Measurements from ENCODE around the gene SEPTIN8. TPM values are rescaled to one million over a fixed set of nuclear protein-coding genes. Genes with fewer than 3 reads are reported as not detected.

Gene SEPTIN8
- total and polyA plus RNA-seq, 2 donors (not counting 1 experiment from before 2014, with no cell fraction given): 4.0 to 5.9 TPM

- Mint-ChIP-seq H3K9me3 (ENCODE audit: insufficient read depth) (no peaks in the 10 kb centered on the region), H3K27me3 (peaks cover 33% of the 10 kb centered on the region), H3K4me3 (peak overlapping the region; percentile 55), H3K4me1 (peaks cover 22% of the 10 kb centered on the region), H3K27ac (no peak overlapping the region)
- POLR2A ChIA-PET: no interaction called here
- DNase-seq: no peak
- H3K27ac ChIP-seq (ENCODE audit: low read length in 2 of 2): no peak overlapping the region
- H3K4me2 ChIP-seq (replicated peaks; ENCODE audit: low read depth, low read length, poor library complexity, severe bottlenecking): no peak overlapping the region
- peaks cover 0 to 5% (median 1%) of the 10 kb centered on the region in 3 donors for H3K9me3 ChIP-seq (ENCODE audit: control extremely low read depth in 1 of 3, control insufficient read depth in 2 of 3, insufficient read depth in 1 of 3, low read length in 2 of 3)
- no peak for TF ChIP-seq CTCF (IDR thresholded peaks at IDR 0.05)
- TF ChIP-seq EZH2 (IDR thresholded peaks at IDR 0.05; ENCODE audit: borderline replicate concordance, insufficient read depth, low read depth, low read length, poor library complexity, severe bottlenecking): no peak
- H3K4me1 ChIP-seq (ENCODE audit: control insufficient read depth in 2 of 2, insufficient read depth in 2 of 2, low read length in 2 of 2): peaks cover 24% of the 10 kb centered on the region in 2 donors
- H3K4me3 ChIP-seq (ENCODE audit: control extremely low read depth in 1 of 5, extremely low read depth in 1 of 5, insufficient read depth in 1 of 5, low read depth in 2 of 5, low read length in 4 of 5): no peak overlapping the region
- no peaks in the 10 kb centered on the region for H4K20me1 ChIP-seq (ENCODE audit: control insufficient read depth, insufficient read depth, low read length, poor library complexity, severe bottlenecking)
- no peak for ATAC-seq (ENCODE audit: low read depth)
- peaks cover 0 to 45% (median 28%) of the 10 kb centered on the region in 4 experiments for H3K27me3 ChIP-seq (replicated peaks in 1 of 4; ENCODE audit: control extremely low read depth in 1 of 4, control insufficient read depth in 3 of 4, insufficient read depth in 4 of 4, low read length in 3 of 4)
- no peaks in the 10 kb centered on the region for H3K36me3 ChIP-seq (replicated peaks in 1 of 2; ENCODE audit: control extremely low read depth in 1 of 2, control insufficient read depth in 1 of 2, extremely low read depth in 1 of 2, insufficient read depth in 2 of 2, low read length in 1 of 2)
- intact Hi-C loops (cut with micrococcal nuclease): no loop called here
- H2AFZ ChIP-seq (ENCODE audit: insufficient read depth, low read depth, low read length, poor library complexity, severe bottlenecking): no peak overlapping the region
- no peak overlapping the region for H3K9ac ChIP-seq (ENCODE audit: low read length)
- WGBS (ENCODE audit: insufficient coverage): no CpG with 5 or more reads among the region's 1 CpG
- CTCF ChIA-PET: interaction anchor here (1.1 to 3.3 kb wide), 4 partner anchors 8 to 315 kb away, joined by 3 to 18 read pairs (median 4); partner anchors contain the start of gene SHROOM1
- no peaks in the 10 kb centered on the region for H3K79me2 ChIP-seq (ENCODE audit: control insufficient read depth, insufficient read depth, low read length)
Measured at GRCh38 chr5:132815454-132815853, 38.4 kb upstream of the SEPTIN8 start.

GRCh38 chr5:132814503-132815294 is 37.7 kb upstream of the SEPTIN8 start:
- H3K4me1 ChIP-seq (ENCODE audit: control insufficient read depth in 2 of 2, insufficient read depth in 2 of 2, low read length in 2 of 2): peaks cover 17 to 21% of the 10 kb centered on the region in 2 donors
- CTCF ChIA-PET: interaction anchor here (1.1 to 3.3 kb wide), 4 partner anchors 9 to 314 kb away, joined by 3 to 18 read pairs (median 4); partner anchors contain the start of gene SHROOM1
- H3K27ac Mint-ChIP-seq: peak overlapping the region; percentile 15
- WGBS (ENCODE audit: insufficient coverage): 72% methylated on average over 81 of the region's 81 CpGs
- peaks cover 0 to 44% (median 27%) of the 10 kb centered on the region in 4 experiments for H3K27me3 ChIP-seq (replicated peaks in 1 of 4; ENCODE audit: control extremely low read depth in 1 of 4, control insufficient read depth in 3 of 4, insufficient read depth in 4 of 4, low read length in 3 of 4)
- POLR2A ChIA-PET: no interaction called here
- no peak for ATAC-seq (ENCODE audit: low read depth)
- no peaks in the 10 kb centered on the region for H4K20me1 ChIP-seq (ENCODE audit: control insufficient read depth, insufficient read depth, low read length, poor library complexity, severe bottlenecking)
- no peak overlapping the region for H3K9ac ChIP-seq (ENCODE audit: low read length)
- peak overlapping the region; percentile 75 for H2AFZ ChIP-seq (ENCODE audit: insufficient read depth, low read depth, low read length, poor library complexity, severe bottlenecking)
- no peak overlapping the region for H3K4me3 ChIP-seq (ENCODE audit: control extremely low read depth in 1 of 5, extremely low read depth in 1 of 5, insufficient read depth in 1 of 5, low read depth in 2 of 5, low read length in 4 of 5)
- peaks cover 0 to 5% (median 1%) of the 10 kb centered on the region in 3 donors for H3K9me3 ChIP-seq (ENCODE audit: control extremely low read depth in 1 of 3, control insufficient read depth in 2 of 3, insufficient read depth in 1 of 3, low read length in 2 of 3)
- H3K79me2 ChIP-seq (ENCODE audit: control insufficient read depth, insufficient read depth, low read length): no peaks in the 10 kb centered on the region
- H3K27ac ChIP-seq (ENCODE audit: low read length in 2 of 2): no peak overlapping the region
- H3K4me3 Mint-ChIP-seq: peak overlapping the region; percentile 55
- H3K36me3 ChIP-seq (replicated peaks in 1 of 2; ENCODE audit: control extremely low read depth in 1 of 2, control insufficient read depth in 1 of 2, extremely low read depth in 1 of 2, insufficient read depth in 2 of 2, low read length in 1 of 2): no peaks in the 10 kb centered on the region
- H3K4me1 Mint-ChIP-seq: peaks cover 16% of the 10 kb centered on the region
- intact Hi-C loops (cut with micrococcal nuclease): no loop called here
- peaks cover 35% of the 10 kb centered on the region for H3K27me3 Mint-ChIP-seq
- H3K4me2 ChIP-seq (replicated peaks; ENCODE audit: low read depth, low read length, poor library complexity, severe bottlenecking): peak overlapping the region; percentile 91
- no peak for DNase-seq
- TF ChIP-seq CTCF (IDR thresholded peaks at IDR 0.05) (no peak), EZH2 (IDR thresholded peaks at IDR 0.05; ENCODE audit: borderline replicate concordance, insufficient read depth, low read depth, low read length, poor library complexity, severe bottlenecking) (no peak)
- H3K9me3 Mint-ChIP-seq (ENCODE audit: insufficient read depth): no peaks in the 10 kb centered on the region
